Measurements from ENCODE around the gene PSMB7. TPM values are rescaled to one million over a fixed set of nuclear protein-coding genes. Genes with fewer than 3 reads are reported as not detected.

PSMB7 gene
- total RNA-seq, 1 donor from 2014 or later: 109 TPM

DNA sequence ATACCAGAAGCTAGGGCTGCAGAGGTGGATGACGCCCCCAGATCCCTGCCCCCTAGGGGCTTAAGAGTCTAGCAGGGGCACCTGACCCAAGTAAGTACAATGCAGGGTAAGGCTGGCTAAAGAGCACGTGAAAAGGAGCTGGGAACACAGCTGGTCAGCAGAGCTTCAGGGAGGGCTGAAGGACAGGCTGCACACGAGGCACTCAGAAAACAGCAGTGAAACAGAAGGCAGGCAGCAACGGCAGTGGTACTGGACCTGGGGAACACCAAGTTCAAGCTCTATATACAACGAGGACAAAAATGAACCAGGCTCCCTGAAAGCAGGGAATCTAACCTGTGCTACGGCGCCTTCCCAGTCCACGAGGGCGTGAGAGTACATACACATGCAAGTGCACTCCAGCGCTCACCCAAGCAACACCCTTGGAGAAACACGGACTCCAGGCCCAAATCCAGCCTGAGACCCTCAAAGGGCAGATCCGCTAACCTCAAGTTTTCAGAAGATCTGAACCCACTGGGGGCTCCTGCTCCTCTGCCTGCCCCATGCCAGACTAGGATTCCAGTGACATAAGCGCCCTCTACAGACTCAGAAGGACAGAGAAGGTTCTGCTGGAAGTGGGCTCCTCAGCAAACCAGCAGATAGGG lies 57.4 kb downstream of the PSMB7 start:
- no peak for DNase-seq (ENCODE audit: low spot score)

DNA sequence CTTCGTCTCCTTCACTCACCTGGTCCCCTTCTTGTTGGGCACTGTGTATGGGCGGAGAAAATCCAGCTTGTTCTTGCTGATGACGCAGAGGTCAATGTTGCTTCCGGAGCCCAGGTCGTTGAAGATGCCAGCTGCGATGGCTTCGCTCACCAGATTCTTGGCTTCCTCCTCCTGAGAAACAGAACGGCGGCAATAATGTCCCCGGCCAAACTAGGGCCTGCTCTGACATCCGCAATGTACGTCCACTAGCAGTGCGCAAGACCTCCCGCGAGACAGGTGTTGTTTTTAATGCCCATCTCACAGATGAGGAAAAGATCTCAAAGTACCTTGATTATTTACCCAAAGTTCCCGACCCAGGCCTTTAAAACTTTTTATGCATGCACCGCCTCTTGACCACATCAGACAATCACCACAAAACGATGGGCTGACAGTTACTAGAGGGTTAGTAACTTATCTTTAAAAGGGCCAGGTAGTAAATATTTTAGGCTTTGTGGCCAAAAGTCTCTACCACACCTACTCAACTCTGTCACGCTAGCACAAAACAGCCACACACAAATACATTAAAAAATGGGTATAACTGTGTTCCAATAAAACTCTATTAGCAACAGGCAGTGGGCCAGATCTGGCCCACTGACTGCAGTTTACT lies 58.4 kb downstream of the PSMB7 start:
- DNase-seq (ENCODE audit: low spot score): no peak

DNA sequence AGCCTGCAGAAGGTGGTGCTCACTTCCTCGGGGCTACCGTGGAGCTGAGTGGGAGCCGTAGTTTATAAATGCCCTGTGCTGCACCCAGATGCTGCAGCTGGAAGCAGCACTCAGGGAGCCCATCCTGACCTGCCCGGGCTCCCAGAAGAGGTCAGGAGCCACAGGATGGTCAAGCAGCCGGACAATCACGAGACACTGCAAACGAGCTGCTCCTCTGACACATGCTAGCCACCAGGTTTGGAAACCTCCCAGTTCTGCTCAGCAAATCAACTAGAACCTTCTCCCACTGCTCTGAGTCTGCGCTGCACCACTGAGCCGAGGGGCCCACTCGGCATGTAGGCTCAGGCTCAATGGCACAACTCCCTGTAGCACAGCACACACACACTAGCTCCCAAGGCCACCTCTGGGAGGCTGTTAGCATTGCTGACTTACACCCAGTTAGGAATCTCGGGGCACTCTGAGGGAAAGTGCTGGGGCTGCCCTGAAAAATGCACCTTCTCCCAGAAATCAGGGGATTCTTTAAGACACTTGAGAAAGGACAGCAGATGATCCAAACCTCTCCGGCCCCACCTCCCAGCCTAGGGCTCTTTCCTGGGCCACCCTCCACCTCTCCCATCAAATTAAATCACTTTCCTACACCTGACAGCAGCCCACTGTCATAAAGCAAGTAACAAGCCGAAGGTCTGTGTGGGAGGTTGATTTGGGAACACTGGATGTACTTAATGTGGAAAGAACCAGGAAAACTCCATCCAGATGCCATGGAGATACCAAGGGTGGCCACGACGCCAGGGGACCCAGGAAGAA lies 59.1 kb downstream of the PSMB7 start:
- DNase-seq (ENCODE audit: low spot score): no peak

DNA sequence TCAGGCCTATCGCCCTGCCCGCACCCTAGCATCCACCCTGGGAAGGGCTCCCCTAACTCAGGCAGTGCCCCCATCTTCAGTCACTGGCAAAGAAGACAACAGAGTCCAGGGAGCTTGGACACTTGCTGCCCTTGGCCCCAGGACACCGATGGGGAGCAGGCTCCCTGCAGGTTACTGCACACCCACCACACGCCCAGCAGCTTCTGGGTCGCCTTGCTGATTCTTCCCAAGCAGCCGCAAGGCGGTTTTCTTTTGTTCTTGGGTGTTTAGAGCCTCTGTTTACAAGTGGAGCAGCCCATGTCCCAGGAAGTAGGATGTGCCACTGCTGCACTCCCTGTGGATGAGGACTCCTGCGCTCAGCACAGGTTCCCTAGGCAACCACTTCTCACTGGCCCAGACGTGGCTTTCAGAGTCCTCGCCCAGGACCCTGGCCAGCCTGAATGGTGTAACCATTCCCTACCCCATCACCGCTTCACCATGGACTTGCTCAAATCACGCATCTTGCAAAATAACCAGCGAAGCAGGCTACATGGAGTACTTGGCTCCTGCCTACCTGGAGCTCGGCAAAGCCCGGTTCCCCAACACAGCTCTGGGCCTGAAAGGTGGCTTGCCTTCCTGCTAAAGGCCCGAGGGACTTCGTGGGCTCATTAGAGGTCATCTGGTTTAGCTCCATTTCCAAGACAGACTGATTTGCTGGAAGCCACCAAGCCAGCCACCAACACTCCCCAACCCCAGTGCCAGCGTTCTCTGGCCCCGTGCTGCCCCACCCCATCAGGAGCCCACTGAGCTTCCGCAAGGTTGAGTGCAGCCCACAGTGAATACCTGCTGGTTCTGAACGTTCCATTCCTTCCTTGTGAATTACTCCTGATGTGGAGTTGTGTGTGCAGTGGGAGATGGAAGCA lies 60.0 kb downstream of the PSMB7 start:
- no peak for DNase-seq (ENCODE audit: low spot score)

DNA sequence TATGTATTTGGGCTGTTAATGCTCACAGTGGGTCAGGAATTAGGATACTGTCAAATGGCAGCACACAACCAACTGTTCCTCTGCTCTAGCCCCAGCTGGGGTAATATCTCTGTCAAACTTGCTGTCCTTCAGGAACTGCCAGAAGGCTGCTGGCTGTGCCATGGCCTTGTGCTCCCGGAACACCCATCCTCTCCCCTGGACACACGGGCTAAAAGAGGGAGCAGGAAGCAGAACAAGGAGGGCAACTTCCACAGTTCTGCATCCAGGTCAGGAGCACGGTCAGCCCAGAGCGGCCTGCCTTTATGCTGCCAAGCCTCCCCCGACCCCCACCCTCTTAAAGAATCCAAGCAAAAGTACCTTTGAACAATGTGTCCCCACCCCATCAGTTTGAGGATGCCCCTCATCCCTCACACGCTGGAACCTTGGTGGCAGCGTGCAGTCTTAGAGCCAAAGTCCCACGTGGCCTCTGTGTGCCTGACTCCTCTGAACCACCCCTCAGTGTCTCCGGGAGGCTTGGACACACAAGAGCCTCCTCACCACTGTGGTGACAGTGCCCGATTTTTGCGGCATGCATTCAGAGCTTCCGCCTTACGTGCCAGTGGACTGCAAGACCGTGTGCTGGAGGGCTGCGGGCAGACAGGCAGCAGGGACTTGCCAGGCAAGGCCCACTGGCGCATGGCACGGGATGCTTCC lies 60.8 kb downstream of the PSMB7 start:
- DNase-seq (ENCODE audit: low spot score): no peak

DNA sequence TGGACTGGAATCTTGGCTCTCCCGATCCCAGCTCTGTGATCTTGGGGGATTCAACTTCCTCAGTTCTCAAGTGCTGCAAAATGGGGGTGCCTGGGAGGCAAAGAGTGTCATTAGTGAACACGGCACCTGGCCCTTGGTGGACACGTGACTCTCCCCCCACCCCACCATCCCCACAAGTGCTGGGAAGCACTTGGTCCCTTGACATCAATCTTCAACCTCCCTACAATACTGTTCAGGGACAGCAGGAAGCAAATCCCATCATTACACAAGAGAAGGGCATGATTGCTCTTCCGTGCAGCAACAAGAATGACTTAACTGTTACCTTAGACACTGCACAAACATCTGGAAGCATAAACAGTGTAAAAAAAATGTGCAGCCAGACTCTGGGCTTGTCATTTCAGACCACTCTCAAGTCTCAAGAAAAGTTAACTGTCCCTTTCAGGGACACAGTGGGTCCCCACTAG lies 61.4 kb downstream of the PSMB7 start:
- no peak for DNase-seq (ENCODE audit: low spot score)

DNA sequence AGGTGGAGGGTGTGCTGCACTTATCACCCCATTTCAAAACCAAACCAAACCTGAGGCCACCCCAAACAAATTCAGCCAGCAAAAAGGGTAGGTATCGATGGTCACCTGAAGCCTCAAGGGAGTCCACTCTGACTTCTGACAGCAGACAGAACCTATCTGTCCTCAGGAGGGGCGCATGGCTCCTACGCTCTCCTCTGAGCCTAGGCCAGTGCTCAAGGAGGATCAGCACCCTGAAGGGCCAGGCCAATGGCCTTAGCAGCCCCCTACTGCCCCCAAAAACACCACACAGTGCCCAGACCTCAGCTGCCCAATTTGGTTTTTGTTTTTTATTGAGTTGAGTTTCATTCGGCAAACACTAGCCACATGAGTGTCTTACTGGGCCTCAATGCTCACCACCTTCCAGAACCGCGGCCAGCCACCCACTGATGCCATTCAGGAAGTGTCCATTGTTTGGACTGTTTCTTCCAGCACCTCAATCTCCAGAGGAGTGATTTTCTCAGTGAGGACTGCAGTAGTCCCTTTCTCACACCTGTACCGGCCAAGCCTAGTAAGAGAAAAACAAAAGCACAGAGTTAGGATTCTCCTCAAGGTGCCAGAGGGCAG lies 62.0 kb downstream of the PSMB7 start:
- no peak for DNase-seq (ENCODE audit: low spot score)

DNA sequence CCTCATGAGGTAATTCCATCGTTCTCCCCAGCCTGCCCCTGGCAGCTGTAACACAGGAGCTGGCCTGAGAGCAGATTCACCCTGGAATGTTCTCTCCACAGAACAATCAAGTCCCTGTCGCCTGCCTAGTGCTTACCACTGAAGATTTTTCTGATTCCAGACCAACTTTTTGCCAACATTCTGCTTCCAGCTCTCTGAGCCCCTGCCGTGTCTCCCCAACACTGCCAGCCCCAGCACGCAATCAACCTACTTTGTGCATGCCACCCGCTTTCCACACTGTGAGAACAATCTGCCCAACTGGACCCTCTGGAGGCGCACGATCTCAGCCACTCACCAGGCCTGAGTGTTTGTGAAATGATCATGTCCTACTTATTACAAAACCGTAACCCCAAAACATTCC lies 62.6 kb downstream of the PSMB7 start:
- no peak for DNase-seq (ENCODE audit: low spot score)

DNA sequence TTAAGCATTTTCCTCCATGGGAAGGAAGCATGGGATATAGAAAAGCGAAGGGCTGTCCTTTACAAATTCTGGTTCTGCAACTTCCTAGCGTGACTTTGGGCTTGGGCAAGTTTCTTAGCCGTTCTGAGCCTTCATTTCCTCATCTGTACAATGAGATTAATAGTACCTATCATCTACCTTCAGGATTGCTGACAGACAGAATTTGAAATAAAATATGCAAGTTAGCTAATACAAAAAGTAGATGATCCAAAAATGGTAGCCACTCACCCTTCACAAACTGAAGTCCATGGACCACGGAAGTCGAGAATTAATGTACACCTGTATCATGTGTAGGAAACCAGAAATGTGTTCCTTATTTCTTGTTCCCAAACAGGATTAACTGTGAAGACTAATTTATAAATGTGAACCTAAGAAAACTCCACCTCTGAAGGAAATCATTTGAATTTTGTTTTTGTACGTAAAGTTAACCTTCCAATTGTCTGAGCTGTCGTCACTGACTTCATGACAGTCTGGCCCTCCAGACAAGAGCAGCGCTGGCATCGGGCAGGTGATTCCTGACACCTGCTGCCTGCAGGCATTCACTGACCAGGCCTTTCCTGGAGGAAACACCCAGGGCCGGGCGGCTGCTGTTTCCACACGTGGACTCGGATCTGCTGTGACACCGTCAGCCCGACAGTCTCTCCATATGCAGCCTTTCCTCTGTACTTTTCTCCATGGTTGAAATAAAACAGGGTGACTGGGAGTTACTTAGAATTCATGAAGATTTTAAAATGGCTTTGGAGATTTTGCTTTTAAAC lies 63.4 kb downstream of the PSMB7 start:
- no peak for DNase-seq (ENCODE audit: low spot score)

DNA sequence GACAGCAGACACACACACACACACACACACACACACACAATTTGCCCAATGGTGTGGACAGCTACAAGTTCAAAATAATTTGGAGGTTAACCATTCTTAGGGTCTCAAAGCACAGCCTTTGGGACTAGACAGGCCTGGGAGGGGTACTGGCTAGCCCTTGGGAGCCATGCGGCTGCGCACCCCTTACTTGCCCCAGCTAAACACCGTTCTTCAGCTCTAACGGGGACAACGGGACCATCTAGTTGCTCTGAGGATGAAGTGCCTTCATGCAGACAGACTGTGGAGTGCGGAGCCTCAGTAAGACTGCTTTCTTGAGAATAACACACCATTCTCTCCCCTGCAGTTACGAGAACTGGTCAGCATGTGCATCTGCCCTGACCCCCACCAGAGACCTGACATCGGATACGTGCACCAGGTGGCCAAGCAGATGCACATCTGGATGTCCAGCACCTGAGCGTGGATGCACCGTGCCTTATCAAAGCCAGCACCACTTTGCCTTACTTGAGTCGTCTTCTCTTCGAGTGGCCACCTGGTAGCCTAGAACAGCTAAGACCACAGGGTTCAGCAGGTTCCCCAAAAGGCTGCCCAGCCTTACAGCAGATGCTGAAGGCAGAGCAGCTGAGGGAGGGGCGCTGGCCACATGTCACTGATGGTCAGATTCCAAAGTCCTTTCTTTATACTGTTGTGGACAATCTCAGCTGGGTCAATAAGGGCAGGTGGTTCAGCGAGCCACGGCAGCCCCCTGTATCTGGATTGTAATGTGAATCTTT lies 64.6 kb downstream of the PSMB7 start:
- DNase-seq (ENCODE audit: low spot score): no peak

DNA sequence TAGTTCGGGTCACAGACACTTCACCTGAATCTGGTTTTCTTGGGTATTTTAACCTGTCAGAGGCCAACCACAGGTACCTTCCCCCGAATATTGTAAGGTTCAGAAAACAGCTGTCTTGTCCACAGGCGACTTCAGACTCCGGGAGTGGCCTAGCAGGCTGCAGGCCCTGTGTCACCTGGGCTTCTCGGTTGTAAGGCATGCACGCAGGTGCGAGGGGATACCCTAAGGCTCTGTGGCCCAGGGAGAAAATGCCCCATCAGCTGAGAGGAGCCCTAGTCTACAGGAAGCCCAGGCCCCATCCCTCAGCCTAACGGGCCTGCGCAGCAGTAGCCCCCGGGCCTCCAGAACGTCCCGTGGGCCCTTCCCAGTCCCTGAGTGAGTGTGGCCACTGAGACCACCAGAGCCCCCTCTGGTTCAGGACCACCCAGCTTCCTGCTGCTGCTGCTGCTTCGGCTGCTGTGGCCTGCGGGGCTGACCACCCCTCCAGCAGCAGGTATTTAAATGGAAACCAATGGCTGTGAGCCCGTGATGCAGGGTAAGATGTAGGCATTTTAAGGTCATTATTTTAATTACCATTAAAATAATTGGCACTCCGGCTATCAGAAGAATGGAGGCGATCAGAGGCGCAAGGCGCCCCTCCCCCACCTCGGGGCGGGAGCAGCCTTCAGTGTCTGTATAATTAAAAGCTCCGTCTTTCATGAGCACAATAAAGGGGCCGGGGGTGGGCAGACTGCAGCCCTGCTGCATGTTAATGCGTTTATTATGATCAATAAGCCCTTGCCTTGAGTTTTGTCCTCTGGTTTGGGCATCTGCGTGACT lies 65.4 kb downstream of the PSMB7 start:
- no peak for DNase-seq (ENCODE audit: low spot score)

DNA sequence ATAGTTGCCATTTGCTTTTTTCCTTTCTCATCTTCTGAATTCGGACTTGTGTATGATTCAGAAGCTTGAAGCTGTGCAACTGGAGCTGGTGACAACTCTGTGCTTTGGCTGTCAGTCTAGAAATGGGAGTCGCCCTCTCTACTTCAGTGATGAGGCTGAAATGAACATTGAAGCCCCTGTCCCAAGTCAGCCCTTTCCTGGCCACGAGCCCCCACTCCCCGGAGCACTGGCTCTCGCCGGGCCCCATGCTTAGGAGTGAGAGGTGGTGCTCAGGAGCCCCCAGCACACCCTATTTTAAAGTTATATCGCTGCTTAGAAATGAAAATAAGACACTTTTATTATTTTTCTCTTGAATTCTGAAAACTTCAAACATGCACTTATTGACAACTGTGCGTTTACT lies 66.0 kb downstream of the PSMB7 start:
- no peak for DNase-seq (ENCODE audit: low spot score)

DNA sequence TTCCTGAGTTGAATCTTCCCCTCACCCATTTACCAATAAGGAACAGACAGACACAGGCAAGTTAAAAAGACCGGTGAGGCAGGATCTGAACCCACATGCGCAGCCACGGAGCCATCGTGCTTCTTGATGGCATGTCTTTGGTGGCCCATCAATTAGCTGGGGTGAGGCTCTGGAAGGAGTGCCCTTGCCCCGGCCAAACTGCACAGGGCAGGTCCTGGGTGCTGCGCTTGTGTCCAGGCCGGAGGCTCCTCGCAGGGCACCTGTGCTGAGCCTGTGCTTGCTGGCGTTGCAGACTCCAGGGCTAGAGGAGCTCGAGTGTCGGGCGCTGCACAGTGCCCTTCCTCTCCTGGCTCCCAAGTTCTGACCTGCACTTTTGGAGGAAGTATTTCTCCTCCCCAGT lies 66.4 kb downstream of the PSMB7 start:
- DNase-seq (ENCODE audit: low spot score): no peak

DNA sequence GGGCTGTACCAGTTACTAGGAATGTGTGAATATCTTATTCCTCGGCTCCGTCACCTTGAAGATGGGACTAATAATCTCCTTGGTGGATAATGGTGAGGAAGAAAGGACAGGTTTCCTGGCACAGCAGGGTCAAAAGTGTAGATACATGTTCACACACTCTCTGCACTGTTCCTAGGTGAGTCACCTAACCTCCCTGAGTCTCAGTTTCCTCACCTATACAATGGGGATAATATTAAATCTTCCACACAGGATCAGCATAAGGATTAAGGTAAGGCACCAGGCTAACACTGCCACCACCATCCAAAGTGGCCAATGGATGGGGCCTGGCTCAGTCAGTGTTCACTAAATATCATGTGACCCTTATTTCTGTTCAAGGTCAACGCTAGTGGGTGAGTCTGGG lies 66.9 kb downstream of the PSMB7 start:
- DNase-seq (ENCODE audit: low spot score): no peak

DNA sequence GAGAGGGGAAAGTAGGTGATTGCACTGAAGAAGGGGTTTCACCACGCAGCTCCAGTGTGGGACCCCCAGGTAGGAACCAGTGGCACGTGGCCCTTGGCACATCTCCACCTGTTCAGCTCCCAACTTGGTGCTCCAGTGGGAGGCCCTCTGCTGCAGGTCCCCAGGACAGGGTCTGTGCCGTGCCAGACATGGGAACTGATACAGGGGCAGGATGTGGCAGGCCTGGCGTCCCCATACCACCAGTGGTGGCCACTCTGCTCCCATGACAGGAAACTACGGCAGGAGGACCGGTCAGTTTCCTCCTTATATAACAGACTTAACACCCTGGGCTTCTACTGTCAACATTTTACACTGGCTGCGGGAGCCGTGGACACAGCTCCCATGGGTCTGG lies 67.3 kb downstream of the PSMB7 start:
- no peak for DNase-seq (ENCODE audit: low spot score)

DNA sequence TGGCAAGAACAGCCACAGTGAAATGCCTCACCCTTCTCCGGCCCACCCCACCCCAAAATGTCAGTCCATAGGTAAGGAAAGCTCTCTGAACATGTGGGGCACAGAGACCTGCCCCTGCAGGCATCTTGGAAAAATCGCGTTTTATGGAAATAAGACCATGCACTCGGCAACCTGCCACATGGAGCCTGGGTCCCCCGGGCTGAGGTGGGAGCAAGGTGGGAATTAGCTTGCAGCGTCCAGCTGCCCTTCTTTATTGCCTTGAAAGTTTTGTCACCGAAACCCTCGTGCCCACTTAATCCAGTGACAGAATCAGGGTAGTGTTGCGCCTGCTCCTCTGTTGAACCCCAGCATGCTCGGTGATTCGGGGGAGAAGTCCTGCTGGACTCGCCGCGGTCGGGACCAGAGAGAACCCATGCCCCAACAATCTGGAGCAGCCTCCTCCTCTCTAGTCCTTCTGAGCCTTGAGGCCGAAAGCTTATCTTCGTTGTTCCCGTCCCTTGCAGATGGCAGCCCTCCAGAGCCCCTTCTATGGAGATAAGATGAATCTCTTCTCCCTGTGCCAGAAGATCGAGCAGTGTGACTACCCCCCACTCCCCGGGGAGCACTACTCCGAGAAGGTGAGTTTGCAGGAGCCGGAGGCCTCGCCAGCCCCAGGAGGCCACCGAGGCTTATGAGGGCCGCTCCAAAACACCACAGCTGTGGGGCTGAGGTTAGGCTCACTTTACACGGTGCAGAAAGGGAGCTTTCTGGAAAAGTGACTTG lies 67.9 kb downstream of the PSMB7 start:
- no peak for DNase-seq (ENCODE audit: low spot score)

DNA sequence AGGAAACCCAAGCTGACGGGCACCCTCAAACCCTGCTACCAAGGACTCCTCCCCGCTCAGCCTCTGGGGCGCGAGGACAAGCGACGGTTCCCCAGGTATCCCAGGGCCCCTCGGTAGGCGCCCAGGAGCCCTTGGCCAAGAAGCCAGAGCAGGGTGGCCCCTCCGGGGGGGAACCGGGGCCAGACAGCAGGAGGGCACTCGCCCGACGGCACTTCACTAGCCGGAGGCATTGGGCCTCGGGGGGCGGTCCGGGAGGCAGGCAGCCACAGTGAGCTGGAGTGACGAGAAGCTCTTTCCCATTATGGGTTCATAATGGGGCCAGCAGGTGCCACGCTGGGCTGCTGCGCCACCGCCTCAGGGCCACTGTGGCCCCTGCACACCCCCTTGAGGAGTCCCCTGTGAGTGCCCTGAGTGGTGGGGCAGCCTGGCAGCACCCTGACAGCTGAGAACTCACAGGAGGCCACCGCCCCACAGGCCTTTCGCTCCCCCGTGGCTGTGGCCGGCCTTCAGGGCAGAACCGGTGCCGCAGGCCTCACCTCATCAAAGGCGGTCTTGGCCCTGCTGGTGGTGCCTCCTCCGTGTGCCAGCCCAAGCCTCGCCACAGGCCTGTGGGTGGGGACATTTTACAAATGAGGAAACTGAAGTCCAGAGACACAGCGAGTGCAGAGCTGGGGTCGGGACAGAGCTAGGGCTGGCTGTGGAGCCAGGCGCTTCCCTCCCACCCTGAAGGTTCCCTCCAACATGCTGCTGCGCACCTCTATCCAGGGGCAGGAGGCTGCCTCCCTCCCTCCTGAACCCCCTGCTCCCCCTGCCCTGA lies 68.7 kb downstream of the PSMB7 start:
- DNase-seq (ENCODE audit: low spot score): no peak

All from ureter (tissue), 1 donor.